ENCODE results near the gene SLC39A11. TPM values are rescaled to one million over a fixed set of nuclear protein-coding genes. Genes with fewer than 3 reads are reported as not detected.

The SLC39A11 gene
- total and polyA plus RNA-seq, 4 donors = 18.9 to 44.9 (median 28.2) TPM

GRCh38 chr17:72838068-72838467 lies 254.4 kb downstream of the SLC39A11 start (continued):
- no peak for TF ChIP-seq ZBTB33 (IDR thresholded peaks at IDR 0.05)
- TF ChIP-seq ATF3 (IDR thresholded peaks at IDR 0.05) = no peak
- no peak for TF ChIP-seq EGR1 (IDR thresholded peaks at IDR 0.05; ENCODE audit: low read depth in 2 of 2)

- H3K36me3 ChIP-seq (ENCODE audit: control insufficient read depth in 4 of 4, insufficient read depth in 3 of 4, low read depth in 1 of 4, low read length in 3 of 4) = peaks cover 0 to 11% (median 4%) of the 10 kb centered on the region in 4 donors
- H3K9me3 ChIP-seq (ENCODE audit: control insufficient read depth in 4 of 4, low read length in 3 of 4) = no peaks in the 10 kb centered on the region
- H3K4me3 ChIP-seq (ENCODE audit: low read depth in 1 of 3, low read length in 3 of 3) = no peak overlapping the region
- no peaks in the 10 kb centered on the region for H3K27me3 ChIP-seq (ENCODE audit: control insufficient read depth in 4 of 4, insufficient read depth in 4 of 4, low read length in 3 of 4)
- whole genome bisulfite sequencing = 83% methylated on average over 1 of the region's 1 CpG
- TF ChIP-seq EGR1 (IDR thresholded peaks at IDR 0.05; ENCODE audit: low read depth in 2 of 2) = no peak
- no peak for TF ChIP-seq JUND (IDR thresholded peaks at IDR 0.05)
- no peak for TF ChIP-seq RXRA (IDR thresholded peaks at IDR 0.05)
- TF ChIP-seq ATF3 (IDR thresholded peaks at IDR 0.05) = no peak
- DNase-seq (ENCODE audit: low spot score) = no peak
- H3K4me1 ChIP-seq (ENCODE audit: control insufficient read depth in 4 of 4, insufficient read depth in 4 of 4, low read length in 3 of 4) = no peaks in the 10 kb centered on the region
- H3K9ac ChIP-seq (ENCODE audit: low read depth in 1 of 2, low read length in 2 of 2) = no peak overlapping the region
- H3K27ac ChIP-seq (ENCODE audit: low read depth in 1 of 2, low read length in 2 of 2) = no peak overlapping the region
Measured at GRCh38 chr17:72837335-72837734, 255.2 kb downstream of the SLC39A11 start.

GRCh38 chr17:72833128-72833765 lies 259.2 kb downstream of the SLC39A11 start:
- WGBS = 96% methylated on average over 4 of the region's 4 CpGs
- H3K36me3 ChIP-seq (ENCODE audit: control insufficient read depth in 4 of 4, insufficient read depth in 3 of 4, low read depth in 1 of 4, low read length in 3 of 4) = peaks cover 0 to 5% (median 2%) of the 10 kb centered on the region in 4 donors

More at GRCh38 chr17:72833128-72833765, 259.2 kb downstream of the SLC39A11 start:
- Histone ChIP-seq H3K4me1 (ENCODE audit: control insufficient read depth in 4 of 4, insufficient read depth in 4 of 4, low read length in 3 of 4) (no peaks in the 10 kb centered on the region), H3K9ac (ENCODE audit: low read depth in 1 of 2, low read length in 2 of 2) (no peak overlapping the region), H3K27me3 (ENCODE audit: control insufficient read depth in 4 of 4, insufficient read depth in 4 of 4, low read length in 3 of 4) (no peaks in the 10 kb centered on the region), H3K9me3 (ENCODE audit: control insufficient read depth in 4 of 4, low read length in 3 of 4) (no peaks in the 10 kb centered on the region), H3K27ac (ENCODE audit: low read depth in 1 of 2, low read length in 2 of 2) (no peak overlapping the region), H3K4me3 (ENCODE audit: low read depth in 1 of 3, low read length in 3 of 3) (no peak overlapping the region)
- no peak for TF ChIP-seq JUND (IDR thresholded peaks at IDR 0.05)
- no peak for TF ChIP-seq YY1 (IDR thresholded peaks at IDR 0.05)
- no peak for TF ChIP-seq CTCF (IDR thresholded peaks at IDR 0.05; ENCODE audit: low read depth, low read length, missing input control)
- no peak for TF ChIP-seq REST (IDR thresholded peaks at IDR 0.05)
- no peak for TF ChIP-seq FOXA2 (IDR thresholded peaks at IDR 0.05)
- TF ChIP-seq SP1 (IDR thresholded peaks at IDR 0.05) = no peak
- no peak for TF ChIP-seq MAX (IDR thresholded peaks at IDR 0.05)
- TF ChIP-seq HNF4G (IDR thresholded peaks at IDR 0.05) = no peak
- TF ChIP-seq RXRA (IDR thresholded peaks at IDR 0.05) = no peak
- no peak for TF ChIP-seq NR2F2 (IDR thresholded peaks at IDR 0.05)
- TF ChIP-seq FOXA1 (IDR thresholded peaks at IDR 0.05) = no peak
- TF ChIP-seq EGR1 (IDR thresholded peaks at IDR 0.05; ENCODE audit: low read depth in 2 of 2) = no peak
- TF ChIP-seq HNF4A (conservative IDR thresholded peaks at IDR 0.05) = no peak
- no peak for DNase-seq (ENCODE audit: low spot score)
